ENCODE data around the gene ZNF275. TPM values are rescaled to one million over a fixed set of nuclear protein-coding genes. Genes with fewer than 3 reads are reported as not detected.
"Not testable (repeated sequence)": the region's sequence is repeated elsewhere in the genome, so short reads cannot be mapped to it uniquely, and the experiment has no call there.

ZNF275 gene
- 10 to 100 TPM; 14.2 to 14.7 TPM for total RNA-seq

DNA sequence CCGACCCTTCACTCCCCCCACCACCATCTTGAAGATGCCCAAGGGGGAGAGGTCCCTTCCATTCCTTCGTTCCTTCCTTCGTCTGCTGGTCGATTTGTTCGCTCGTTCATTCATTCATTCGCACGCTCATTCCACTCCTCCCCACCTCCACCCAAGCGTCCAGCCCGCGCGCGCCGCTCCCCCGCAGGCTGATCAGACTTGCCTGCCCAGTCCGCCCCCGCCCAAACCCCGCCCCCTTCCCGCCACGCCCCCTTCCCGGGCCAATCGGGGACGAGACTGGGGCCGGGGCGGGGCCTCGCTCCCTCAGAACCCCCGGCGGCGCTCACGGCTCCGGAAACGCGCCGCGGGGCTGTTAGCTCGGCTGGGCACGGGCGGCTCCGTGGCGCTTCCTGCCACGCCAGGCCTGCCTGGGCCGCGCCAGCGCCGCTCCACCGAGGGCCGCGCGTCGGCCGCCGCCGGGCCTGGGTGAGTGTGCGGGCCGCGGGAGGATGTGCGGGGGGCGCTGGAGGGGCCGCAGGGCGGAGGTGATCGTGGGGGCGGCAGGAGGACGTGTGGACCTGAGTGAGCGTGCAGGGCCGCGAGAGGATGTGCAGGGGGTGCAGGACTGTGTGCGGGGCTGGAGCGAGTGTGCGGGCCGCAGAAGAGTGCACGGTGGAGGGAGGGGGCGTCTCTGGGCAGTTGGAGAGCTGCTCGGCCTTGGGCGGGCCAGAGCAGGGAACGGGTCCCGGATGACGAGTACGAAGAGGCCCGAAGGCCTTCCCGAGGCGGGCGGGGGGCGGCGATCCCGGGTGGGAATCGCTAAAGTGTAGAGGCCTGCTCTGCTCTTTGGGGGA, at the start of gene ZNF275:
Gene ZNF275, plus strand, starts transcription at position 333 of the 833 bp plus-strand sequence. CDS start 2,527 bp downstream, outside the sequence.
- peak; percentile 95 for ATAC-seq
- Mint-ChIP-seq H3K9me3 (no peaks in the 10 kb centered on the region), H3K27ac (peak within 1 kb of the TSS; percentile 85), H3K4me1 (ENCODE audit: low read depth) (peaks cover 33% of the 10 kb centered on the region), H3K4me3 (peak within 1 kb of the TSS; percentile 80), H3K27me3 (no peaks in the 10 kb centered on the region), H3K36me3 (ENCODE audit: low read depth) (peaks cover 30% of the 10 kb centered on the region)
- POLR2A ChIA-PET = no interaction called here
- CTCF ChIA-PET = no interaction called here
- DNase-seq = peak; percentile 79
- intact Hi-C loops (cut with micrococcal nuclease) = no loop called here
- TF ChIP-seq, protein P1, sequence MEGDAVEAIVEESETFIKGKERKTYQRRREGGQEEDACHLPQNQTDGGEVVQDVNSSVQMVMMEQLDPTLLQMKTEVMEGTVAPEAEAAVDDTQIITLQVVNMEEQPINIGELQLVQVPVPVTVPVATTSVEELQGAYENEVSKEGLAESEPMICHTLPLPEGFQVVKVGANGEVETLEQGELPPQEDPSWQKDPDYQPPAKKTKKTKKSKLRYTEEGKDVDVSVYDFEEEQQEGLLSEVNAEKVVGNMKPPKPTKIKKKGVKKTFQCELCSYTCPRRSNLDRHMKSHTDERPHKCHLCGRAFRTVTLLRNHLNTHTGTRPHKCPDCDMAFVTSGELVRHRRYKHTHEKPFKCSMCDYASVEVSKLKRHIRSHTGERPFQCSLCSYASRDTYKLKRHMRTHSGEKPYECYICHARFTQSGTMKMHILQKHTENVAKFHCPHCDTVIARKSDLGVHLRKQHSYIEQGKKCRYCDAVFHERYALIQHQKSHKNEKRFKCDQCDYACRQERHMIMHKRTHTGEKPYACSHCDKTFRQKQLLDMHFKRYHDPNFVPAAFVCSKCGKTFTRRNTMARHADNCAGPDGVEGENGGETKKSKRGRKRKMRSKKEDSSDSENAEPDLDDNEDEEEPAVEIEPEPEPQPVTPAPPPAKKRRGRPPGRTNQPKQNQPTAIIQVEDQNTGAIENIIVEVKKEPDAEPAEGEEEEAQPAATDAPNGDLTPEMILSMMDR (IDR thresholded peaks at IDR 0.05) = no peak

GRCh38 chrX:153285678-153286077, 48.3 kb upstream of the ZNF275 start:
- intact Hi-C loops (cut with micrococcal nuclease); H3K27ac Mint-ChIP-seq; DNase-seq; H3K36me3 Mint-ChIP-seq (ENCODE audit: low read depth); ATAC-seq; CTCF ChIA-PET; H3K9me3 Mint-ChIP-seq; POLR2A ChIA-PET; H3K4me1 Mint-ChIP-seq (ENCODE audit: low read depth); H3K4me3 Mint-ChIP-seq; H3K27me3 Mint-ChIP-seq: not testable (repeated sequence)

DNA sequence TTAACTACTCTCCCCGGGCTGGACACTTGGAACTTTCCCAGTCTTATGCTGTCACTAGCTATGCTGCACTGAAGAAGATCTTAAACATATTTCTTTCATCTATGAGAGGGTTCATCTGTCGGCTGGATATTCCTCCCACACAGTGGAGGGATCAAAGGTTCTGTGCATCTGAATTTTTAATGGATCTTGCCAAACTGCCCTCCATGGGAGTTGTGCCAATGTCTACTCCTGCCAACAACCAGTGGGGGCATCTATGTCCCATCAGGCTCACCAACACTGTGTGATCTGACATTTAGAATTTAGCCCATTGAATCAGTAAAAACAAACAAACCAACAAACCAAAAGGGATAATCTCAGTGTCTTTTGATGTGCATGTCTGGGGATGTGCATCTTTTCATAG, 45.1 kb upstream of the ZNF275 start:
- H3K9me3 Mint-ChIP-seq; H3K27me3 Mint-ChIP-seq; ATAC-seq; intact Hi-C loops (cut with micrococcal nuclease); H3K27ac Mint-ChIP-seq; H3K36me3 Mint-ChIP-seq (ENCODE audit: low read depth); DNase-seq; H3K4me1 Mint-ChIP-seq (ENCODE audit: low read depth); CTCF ChIA-PET; H3K4me3 Mint-ChIP-seq; POLR2A ChIA-PET: not testable (repeated sequence)

DNA sequence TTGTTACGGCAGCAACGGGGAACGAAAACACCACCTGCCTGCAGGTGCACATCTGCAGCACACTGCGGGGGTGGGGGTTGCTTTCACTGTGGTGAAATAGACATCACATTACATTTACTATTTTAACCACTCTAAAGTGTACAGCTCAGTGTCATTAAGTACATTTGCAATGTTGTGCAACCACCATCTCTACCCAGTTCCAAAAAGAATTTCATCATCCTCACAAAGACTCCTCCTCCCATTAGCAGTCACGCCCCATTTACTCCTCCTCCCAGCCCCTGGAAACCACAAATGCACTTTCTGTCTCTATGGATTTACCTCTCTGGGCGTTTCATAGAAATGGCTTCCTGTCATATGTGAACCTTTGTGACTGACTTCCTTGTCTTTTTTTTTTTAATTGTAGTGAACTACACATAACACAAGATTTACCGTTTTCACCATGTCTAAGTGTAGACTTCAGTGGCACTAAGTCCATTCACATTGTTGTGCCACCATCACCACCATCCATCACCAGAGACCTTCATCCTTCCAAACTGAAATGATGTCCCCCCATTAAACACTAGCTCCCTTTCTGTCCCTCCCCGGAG, 40.4 kb upstream of the ZNF275 start:
- H3K27me3 Mint-ChIP-seq, H3K4me3 Mint-ChIP-seq, H3K9me3 Mint-ChIP-seq: not testable (repeated sequence)

GRCh38 chrX:153297376-153297775, 36.6 kb upstream of the ZNF275 start:
- no peak for DNase-seq
- no peak for ATAC-seq
- no peaks in the 10 kb centered on the region for H3K36me3 Mint-ChIP-seq (ENCODE audit: low read depth)
- no peaks in the 10 kb centered on the region for H3K9me3 Mint-ChIP-seq
- ChIA-PET CTCF (no interaction called here), POLR2A (no interaction called here)
- H3K4me1 Mint-ChIP-seq (ENCODE audit: low read depth) = peaks cover 11% of the 10 kb centered on the region
- H3K27me3 Mint-ChIP-seq = peaks cover 6% of the 10 kb centered on the region
- TF ChIP-seq, protein P1 (IDR thresholded peaks at IDR 0.05) = no peak
- no peak overlapping the region for H3K27ac Mint-ChIP-seq
- intact Hi-C loops (cut with micrococcal nuclease) = no loop called here
- no peak overlapping the region for H3K4me3 Mint-ChIP-seq

More for the DNA sequence above, 40.4 kb upstream of the ZNF275 start:
- intact Hi-C loops (cut with micrococcal nuclease); CTCF ChIA-PET; POLR2A ChIA-PET; DNase-seq; H3K36me3 Mint-ChIP-seq (ENCODE audit: low read depth): not testable (repeated sequence)
- Mint-ChIP-seq H3K27ac (peak overlapping the region; percentile 81), H3K4me1 (ENCODE audit: low read depth) (peaks cover 11% of the 10 kb centered on the region)
- peak; percentile 91 for ATAC-seq

DNA sequence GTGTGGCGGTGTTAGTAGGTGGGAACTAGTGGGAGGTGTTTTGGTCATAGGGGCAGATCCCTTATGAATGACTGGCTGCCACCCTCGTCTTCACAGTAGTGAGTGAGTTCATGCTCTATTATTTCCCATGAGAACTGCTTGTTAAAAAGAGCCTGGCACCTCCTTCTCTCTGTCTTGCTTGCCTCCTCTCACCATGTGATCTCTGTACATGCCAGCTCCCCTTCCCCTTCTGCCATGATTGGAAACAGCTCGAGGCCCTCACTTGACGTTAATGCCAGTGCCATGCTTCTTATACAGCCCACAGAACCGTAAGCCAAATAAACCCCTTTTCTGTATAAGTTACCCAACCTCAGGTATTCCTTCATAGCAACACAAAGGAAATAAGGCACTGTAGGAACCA, 34.1 kb upstream of the ZNF275 start:
- TF ChIP-seq, protein P1 (IDR thresholded peaks at IDR 0.05) = no peak
- no peaks in the 10 kb centered on the region for H3K36me3 Mint-ChIP-seq (ENCODE audit: low read depth)
- no peaks in the 10 kb centered on the region for H3K9me3 Mint-ChIP-seq
- CTCF ChIA-PET = no interaction called here
- H3K27me3 Mint-ChIP-seq = peaks cover 19% of the 10 kb centered on the region
- DNase-seq (no peak), ATAC-seq (no peak)
- no peak overlapping the region for H3K27ac Mint-ChIP-seq
- POLR2A ChIA-PET = no interaction called here
- no peaks in the 10 kb centered on the region for H3K4me1 Mint-ChIP-seq (ENCODE audit: low read depth)
- H3K4me3 Mint-ChIP-seq = no peak overlapping the region
- intact Hi-C loops (cut with micrococcal nuclease) = no loop called here
